ENCODE data around the gene TPRG1L.

GRCh38 chr1:3594706-3595377 lies 30.0 kb upstream of the TPRG1L start:
- TF ChIP-seq CTCF (IDR thresholded peaks at IDR 0.05) (no peak), POLR2A (IDR thresholded peaks at IDR 0.05) (no peak), POLR2AphosphoS5 (IDR thresholded peaks at IDR 0.05) (no peak)

All from sigmoid colon (tissue), 4 donors.